Measurements from ENCODE around the gene UNC45B. TPM values are rescaled to one million over a fixed set of nuclear protein-coding genes. Genes with fewer than 3 reads are reported as not detected.
"Not testable (repeated sequence)": the region's sequence is repeated elsewhere in the genome, so short reads cannot be mapped to it uniquely, and the experiment has no call there.

The UNC45B gene
- total RNA-seq, 2 donors from 2014 or later: 0.96 TPM; not detected in 1

- Histone ChIP-seq H3K4me3 (no peak overlapping the region), H3K27ac (no peak overlapping the region), H3K36me3 (no peaks in the 10 kb centered on the region), H3K4me1 (replicated peaks) (no peaks in the 10 kb centered on the region), H3K27me3 (replicated peaks; ENCODE audit: insufficient read depth) (no peaks in the 10 kb centered on the region), H3K9me3 (no peaks in the 10 kb centered on the region)
- no peak for DNase-seq (ENCODE audit: low spot score)
- no peak for TF ChIP-seq POLR2A (IDR thresholded peaks at IDR 0.05)
- TF ChIP-seq POLR2AphosphoS5 (IDR thresholded peaks at IDR 0.05): no peak
- TF ChIP-seq CTCF (IDR thresholded peaks at IDR 0.05): no peak
- 53% methylated on average over 2 of the region's 2 CpGs for WGBS
- intact Hi-C loops (cut with DNase I): loop anchor here (5.0 kb wide), 2 partner anchors 140 to 360 kb away; no protein-coding TSS in a partner anchor
Measured at GRCh38 chr17:35171834-35172233, 24.2 kb downstream of the UNC45B start.

DNA sequence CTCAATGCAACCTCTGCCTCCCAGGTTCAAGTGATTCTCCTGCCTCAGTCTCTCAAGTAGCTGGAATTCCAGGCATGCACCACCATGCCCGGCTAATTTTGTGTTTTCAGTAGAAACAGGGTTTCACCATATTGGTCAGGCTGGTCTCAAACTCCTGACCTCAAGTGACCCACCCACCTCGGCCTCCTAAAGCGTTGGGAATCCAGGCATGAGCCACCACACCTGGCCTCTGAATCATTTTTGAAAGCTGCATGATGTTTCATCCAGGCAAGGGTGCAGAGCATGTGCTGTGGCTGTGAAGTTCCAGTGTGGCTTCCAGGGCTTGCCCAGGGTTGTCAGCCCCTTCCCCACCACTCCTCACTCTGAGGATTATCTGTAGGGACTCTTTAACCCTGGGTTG lies 24.7 kb downstream of the UNC45B start:
- H3K4me1 ChIP-seq (replicated peaks); DNase-seq (ENCODE audit: low spot score); H3K27ac ChIP-seq; H3K4me3 ChIP-seq; H3K9me3 ChIP-seq; H3K36me3 ChIP-seq; H3K27me3 ChIP-seq (replicated peaks; ENCODE audit: insufficient read depth): not testable (repeated sequence)
- intact Hi-C loops (cut with DNase I): loop anchor here (5.0 kb wide), 2 partner anchors 140 to 360 kb away; no protein-coding TSS in a partner anchor
- WGBS: 87% methylated on average over 3 of the region's 3 CpGs

DNA sequence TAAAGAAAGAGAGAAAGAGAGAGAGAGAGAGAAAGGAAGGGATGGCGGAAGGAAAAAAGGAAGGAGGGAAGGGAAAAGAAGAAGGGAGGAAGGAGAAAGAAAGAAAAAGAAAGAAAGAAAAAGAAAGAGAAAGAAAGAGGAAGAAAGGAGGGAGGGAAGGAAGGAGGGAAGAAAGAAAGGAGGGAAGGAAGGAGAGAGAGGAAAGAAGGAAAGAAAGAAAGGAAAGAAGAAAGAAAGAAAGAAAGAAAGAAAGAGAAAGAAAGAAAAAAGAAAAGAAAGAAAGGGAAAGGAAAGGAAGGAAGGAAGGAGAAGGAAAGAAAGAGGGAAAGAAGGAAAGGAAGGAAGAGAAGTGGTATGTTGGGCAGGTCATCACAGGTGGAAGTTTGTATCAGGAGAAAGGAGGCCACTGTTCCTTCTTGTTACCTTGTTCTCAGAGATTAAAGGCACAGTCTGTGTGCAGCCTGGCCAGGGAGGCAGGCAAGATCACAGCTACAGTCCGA lies 27.3 kb downstream of the UNC45B start:
- intact Hi-C loops (cut with DNase I): loop anchor here (5.0 kb wide), 2 partner anchors 137 to 357 kb away; no protein-coding TSS in a partner anchor
- DNase-seq (ENCODE audit: low spot score): no peak
- Histone ChIP-seq H3K27me3 (replicated peaks; ENCODE audit: insufficient read depth) (no peaks in the 10 kb centered on the region), H3K36me3 (no peaks in the 10 kb centered on the region), H3K27ac (no peak overlapping the region), H3K9me3 (no peaks in the 10 kb centered on the region), H3K4me1 (replicated peaks) (no peaks in the 10 kb centered on the region), H3K4me3 (no peak overlapping the region)
- TF ChIP-seq POLR2A (IDR thresholded peaks at IDR 0.05): no peak
- 75% methylated on average over 2 of the region's 2 CpGs for WGBS

GRCh38 chr17:35175638-35176415 lies 28.2 kb downstream of the UNC45B start:
- H3K27ac ChIP-seq: no peak overlapping the region
- TF ChIP-seq POLR2AphosphoS5 (IDR thresholded peaks at IDR 0.05): no peak
- TF ChIP-seq POLR2A (IDR thresholded peaks at IDR 0.05): no peak
- TF ChIP-seq CTCF (IDR thresholded peaks at IDR 0.05): no peak
- no peaks in the 10 kb centered on the region for H3K9me3 ChIP-seq
- intact Hi-C loops (cut with DNase I): no loop called here
- H3K27me3 ChIP-seq (replicated peaks; ENCODE audit: insufficient read depth): no peaks in the 10 kb centered on the region
- H3K4me1 ChIP-seq (replicated peaks): no peaks in the 10 kb centered on the region
- 74% methylated on average over 9 of the region's 9 CpGs for WGBS
- H3K36me3 ChIP-seq: no peaks in the 10 kb centered on the region
- DNase-seq (ENCODE audit: low spot score): no peak
- H3K4me3 ChIP-seq: no peak overlapping the region

DNA sequence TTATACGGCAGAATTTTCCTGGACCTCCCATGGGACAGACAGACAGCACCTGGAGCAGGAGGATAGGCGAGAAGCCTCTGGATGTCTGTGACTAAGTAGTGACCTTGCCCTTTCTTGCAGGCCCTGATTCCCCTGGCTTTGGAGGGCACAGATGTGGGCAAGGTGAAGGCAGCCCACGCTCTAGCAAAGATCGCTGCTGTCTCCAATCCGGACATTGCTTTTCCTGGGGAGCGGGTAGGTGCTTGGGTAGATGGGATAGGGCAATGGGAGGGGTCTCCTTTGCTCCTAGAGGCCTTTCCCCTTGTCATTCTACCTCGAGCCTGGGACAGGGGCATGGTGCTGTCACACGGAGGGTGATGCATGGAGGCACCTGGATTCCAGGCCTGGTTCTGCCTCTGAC lies 29.3 kb downstream of the UNC45B start:
- no peaks in the 10 kb centered on the region for H3K36me3 ChIP-seq
- no peaks in the 10 kb centered on the region for H3K27me3 ChIP-seq (replicated peaks; ENCODE audit: insufficient read depth)
- no peaks in the 10 kb centered on the region for H3K9me3 ChIP-seq
- no peak for DNase-seq (ENCODE audit: low spot score)
- no peak overlapping the region for H3K4me3 ChIP-seq
- 69% methylated on average over 8 of the region's 8 CpGs for WGBS
- H3K27ac ChIP-seq: no peak overlapping the region
- no peaks in the 10 kb centered on the region for H3K4me1 ChIP-seq (replicated peaks)
- intact Hi-C loops (cut with DNase I): no loop called here
- TF ChIP-seq POLR2A (IDR thresholded peaks at IDR 0.05) (no peak), CTCF (IDR thresholded peaks at IDR 0.05) (no peak), POLR2AphosphoS5 (IDR thresholded peaks at IDR 0.05) (no peak)

DNA sequence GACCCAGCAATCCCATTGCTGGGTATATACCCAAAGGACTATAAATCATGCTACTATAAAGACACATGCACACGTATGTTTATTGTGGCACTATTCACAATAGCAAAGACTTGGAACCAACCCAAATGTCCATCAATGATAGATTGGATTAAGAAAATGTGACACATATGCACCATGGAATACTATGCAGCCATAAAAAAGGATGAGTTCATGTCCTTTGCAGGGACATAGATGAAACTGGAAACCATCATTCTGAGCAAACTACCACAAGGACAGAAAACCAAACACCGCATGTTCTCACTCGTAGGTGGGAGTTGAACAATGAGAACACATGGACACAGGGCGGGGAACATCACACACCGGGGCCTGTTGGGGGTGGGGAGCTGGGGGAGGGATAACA lies 31.8 kb downstream of the UNC45B start:
- H3K9me3 ChIP-seq; H3K36me3 ChIP-seq; H3K4me1 ChIP-seq (replicated peaks); H3K4me3 ChIP-seq; intact Hi-C loops (cut with DNase I); H3K27ac ChIP-seq; DNase-seq (ENCODE audit: low spot score); H3K27me3 ChIP-seq (replicated peaks; ENCODE audit: insufficient read depth): not testable (repeated sequence)
- 84% methylated on average over 5 of the region's 5 CpGs for WGBS
